KMS-11 (cell line): ENCODE results near the gene TMA16.

Source experiments
- H2AFZ ChIP-seq: fragments of 200-600 bp; sonication (generic); 2 replicates; pipeline ENCODE4 v1.6.1; 2016; ENCODE audit warnings: antibody characterized with exemption, mixed run types, low read depth
- H3K27ac ChIP-seq: fragments of 200-600 bp; sonication (generic); 2 replicates; pipeline ENCODE4 v1.6.1; 2016; ENCODE audit warnings: mild to moderate bottlenecking, mixed run types
- H3K27me3 ChIP-seq: fragments of 200-600 bp; sonication (generic); 2 replicates; pipeline ENCODE4 v1.6.1; 2017; ENCODE audit warnings: mild to moderate bottlenecking, low read depth, mixed run types, moderate library complexity; ENCODE audit not compliant: insufficient read depth
- H3K36me3 ChIP-seq: fragments of 200-600 bp; sonication (generic); 2 replicates; pipeline ENCODE4 v1.6.1; 2017; ENCODE audit warnings: mild to moderate bottlenecking, mixed run types; ENCODE audit not compliant: insufficient read depth
- H3K4me1 ChIP-seq: fragments of 200-600 bp; sonication (generic); 2 replicates; pipeline ENCODE4 v1.6.1; 2016; ENCODE audit warnings: mild to moderate bottlenecking, low read depth, mixed run types; ENCODE audit not compliant: poor library complexity, severe bottlenecking
- H3K4me2 ChIP-seq: fragments of 200-600 bp; sonication (generic); 2 replicates; pipeline ENCODE4 v1.7.0; 2016; ENCODE audit warnings: mild to moderate bottlenecking, mixed run types
- H3K4me3 ChIP-seq: fragments of 200-600 bp; sonication (generic); IDR thresholded peaks from 2 replicates; pipeline ENCODE4 v1.6.1; 2017; ENCODE audit warnings: low read depth, low read length, mixed read lengths; ENCODE audit not compliant: insufficient read depth
- H3K79me2 ChIP-seq: fragments of 200-600 bp; sonication (generic); 2 replicates; pipeline ENCODE4 v1.6.1; 2016; ENCODE audit warnings: low read depth, mixed run types; ENCODE audit not compliant: insufficient read depth
- H3K9ac ChIP-seq: fragments of 200-600 bp; sonication (generic); 2 replicates; pipeline ENCODE4 v1.6.1; 2016; ENCODE audit warnings: mild to moderate bottlenecking, mixed run types
- H4K20me1 ChIP-seq: fragments of 200-600 bp; sonication (generic); 2 replicates; pipeline ENCODE4 v1.6.1; 2016; ENCODE audit warnings: mild to moderate bottlenecking, mixed run types; ENCODE audit not compliant: insufficient read depth
- CTCF ChIP-seq: fragments of 200-600 bp; sonication (generic); conservative IDR thresholded peaks from 2 replicates; pipeline ENCODE4 v1.6.1; 2017; ENCODE audit warnings: low read depth, mild to moderate bottlenecking, antibody characterized with exemption, low read length, moderate library complexity, mixed read lengths

TMA16 gene

GRCh38 chr4:163492951-163493504 lies 1.5 kb upstream of the TMA16 start:
- Histone ChIP-seq H2AFZ (peak overlapping the region; percentile 65; the same call in 1 of the 2 replicates), H3K9ac (peak overlapping the region; percentile 99), H4K20me1 (no peaks in the 10 kb centered on the region), H3K36me3 (no peaks in the 10 kb centered on the region), H3K4me1 (peaks cover 27% of the 10 kb centered on the region), H3K4me2 (peak overlapping the region; percentile 96), H3K4me3 (no peak overlapping the region), H3K27me3 (no peaks in the 10 kb centered on the region), H3K79me2 (peaks cover 34% of the 10 kb centered on the region), H3K27ac (peak overlapping the region; percentile 99; the same call in 1 of the 2 replicates)
- no peak for TF ChIP-seq CTCF

- Histone ChIP-seq H3K27me3 (no peaks in the 10 kb centered on the region), H2AFZ (peak overlapping the region; percentile 65), H3K9ac (peak overlapping the region; percentile 99), H3K4me2 (peak overlapping the region; percentile 96), H3K79me2 (peaks cover 40% of the 10 kb centered on the region), H3K4me1 (peaks cover 30% of the 10 kb centered on the region), H3K27ac (peak overlapping the region; percentile 99), H4K20me1 (no peaks in the 10 kb centered on the region), H3K4me3 (no peak overlapping the region), H3K36me3 (no peaks in the 10 kb centered on the region)
- TF ChIP-seq CTCF = no peak
These were observed 689 bp upstream of the TMA16 start for GRCh38 chr4:163493643-163494359.

- peak overlapping the region; percentile 99 for H3K27ac ChIP-seq
- H3K9ac ChIP-seq = peak overlapping the region; percentile 99
- H4K20me1 ChIP-seq = peaks cover 16% of the 10 kb centered on the region
- no peaks in the 10 kb centered on the region for H3K36me3 ChIP-seq
- H3K4me2 ChIP-seq = peak overlapping the region; percentile 88
- no peak overlapping the region for H3K4me3 ChIP-seq
- H2AFZ ChIP-seq = no peak overlapping the region
- no peak for TF ChIP-seq CTCF
- H3K27me3 ChIP-seq = no peaks in the 10 kb centered on the region
- H3K4me1 ChIP-seq = peaks cover 35% of the 10 kb centered on the region
- peaks cover 61% of the 10 kb centered on the region for H3K79me2 ChIP-seq
These were observed 1.4 kb downstream of the TMA16 start for GRCh38 chr4:163495900-163496299.

GRCh38 chr4:163500586-163500985 lies 6.1 kb downstream of the TMA16 start:
- no peak for TF ChIP-seq CTCF
- Histone ChIP-seq H3K27ac (no peak overlapping the region), H3K27me3 (no peaks in the 10 kb centered on the region), H3K9ac (no peak overlapping the region), H3K36me3 (no peaks in the 10 kb centered on the region), H4K20me1 (peaks cover 41% of the 10 kb centered on the region), H3K4me2 (no peak overlapping the region), H3K4me3 (no peak overlapping the region), H2AFZ (no peak overlapping the region), H3K79me2 (peaks cover 98% of the 10 kb centered on the region), H3K4me1 (peaks cover 28% of the 10 kb centered on the region)
